Endothelial cell of umbilical vein (primary cell): ENCODE results near the gene IL20. TPM values are rescaled to one million over a fixed set of nuclear protein-coding genes. Genes with fewer than 3 reads are reported as not detected.

Source experiments
- BruUV-seq: library from RNA; stranded (reverse); fragments of 400-500 nt; replicated peaks from 2 replicates; lab custom pipeline; 2021; lab: Mats Ljungman, UMichigan
- CTCF ChIA-PET: fragments of 300-600, 350-600 bp; sonication (Branson Sonifier 250); formaldehyde crosslinking; loops from one replicate; lab custom pipeline; 2021; ENCODE audit warnings: antibody characterized with exemption, inconsistent platforms; lab: Charles Lee
- POLR2A ChIA-PET: fragments of 300-600, 350-600 bp; sonication (Branson Sonifier 250); formaldehyde crosslinking; loops from one replicate; lab custom pipeline; 2021; ENCODE audit warnings: antibody characterized with exemption, inconsistent platforms; lab: Charles Lee
- DNase-seq: peaks from one replicate; pipeline ENCODE4 v3.0.0-alpha.2; 2011; ENCODE audit warnings: low read depth, low spot score
- FAIRE-seq: peaks from 2 replicates; lab custom pipeline; 2011; peaks lifted over from hg19 to GRCh38; lab: Jason Lieb, UNC
- H2AFZ ChIP-seq: 2 replicates; pipeline ENCODE4 v1.6.0; 2012; ENCODE audit warnings: low read depth, low read length, control low read depth, inconsistent platforms
- H3K27ac ChIP-seq: 2 replicates; pipeline ENCODE4 v1.5.1; 2011; ENCODE audit warnings: low read depth, mild to moderate bottlenecking, control low read depth, low read length, moderate library complexity; ENCODE audit not compliant: insufficient read depth
- H3K27me3 ChIP-seq, 2 experiments: 2 replicates each; pipeline versions ENCODE4 v1.6.0 to v1.6.1; 2011; ENCODE audit warnings: low read length in 2 of 2, mixed read lengths in 1 of 2; ENCODE audit not compliant: control insufficient read depth in 2 of 2, insufficient read depth in 2 of 2
- H3K36me3 ChIP-seq, 2 experiments: 2 replicates in 1 of 2; 3 replicates in 1 of 2; pipeline ENCODE4 v1.5.1; 2011; ENCODE audit warnings: low read length in 2 of 2, mild to moderate bottlenecking in 1 of 2, moderate library complexity in 1 of 2; ENCODE audit not compliant: control insufficient read depth in 2 of 2, insufficient read depth in 2 of 2; ENCODE audit errors: extremely low read depth in 1 of 2
- H3K4me1 ChIP-seq: 3 replicates; pipeline ENCODE4 v1.5.1; 2011; ENCODE audit warnings: mild to moderate bottlenecking, low read length; ENCODE audit not compliant: control insufficient read depth, insufficient read depth; ENCODE audit errors: extremely low read depth
- H3K4me2 ChIP-seq: 2 replicates; pipeline ENCODE4 v1.6.1; 2011; ENCODE audit warnings: low read length, control low read depth, mixed read lengths; ENCODE audit not compliant: insufficient read depth
- H3K4me3 ChIP-seq, 3 experiments: fragments of 200-600 bp in 1 of 3; sonication (generic), shearing (Covaris generic) in 1 of 3; replicated peaks in 1 of 3; 2 replicates each; pipeline ENCODE4 v1.5.1; 2011 to 2016; ENCODE audit warnings: control low read depth in 3 of 3, low read length in 3 of 3, mild to moderate bottlenecking in 2 of 3, inconsistent platforms in 1 of 3, low read depth in 1 of 3, moderate library complexity in 1 of 3; ENCODE audit not compliant: insufficient read depth in 1 of 3
- H3K79me2 ChIP-seq: 2 replicates; pipeline ENCODE4 v1.6.0; 2012; ENCODE audit warnings: low read length, inconsistent platforms; ENCODE audit not compliant: control insufficient read depth, insufficient read depth
- H3K9ac ChIP-seq: replicated peaks from 2 replicates; pipeline ENCODE3; 2011; ENCODE audit warnings: low read length, control low read depth; ENCODE audit not compliant: insufficient read depth; ENCODE audit errors: extremely low read depth
- H3K9me1 ChIP-seq: replicated peaks from 3 replicates; pipeline ENCODE4 v1.6.0; 2011; ENCODE audit warnings: mild to moderate bottlenecking, low read length; ENCODE audit not compliant: control insufficient read depth, insufficient read depth; ENCODE audit errors: extremely low read depth
- H3K9me3 ChIP-seq: replicated peaks from 2 replicates; pipeline ENCODE4 v1.5.1; 2012; ENCODE audit warnings: low read length, inconsistent platforms; ENCODE audit not compliant: control insufficient read depth, insufficient read depth
- H4K20me1 ChIP-seq: replicated peaks from 2 replicates; pipeline ENCODE3; 2011; ENCODE audit warnings: mild to moderate bottlenecking, low read length; ENCODE audit not compliant: control insufficient read depth, insufficient read depth; ENCODE audit errors: extremely low read depth
- EZH2 ChIP-seq: IDR thresholded peaks from 2 replicates; pipeline ENCODE4 v1.6.1; 2012; ENCODE audit warnings: borderline replicate concordance, low read depth, mild to moderate bottlenecking, moderate library complexity, low read length, inconsistent platforms; ENCODE audit not compliant: severe bottlenecking
- FOS ChIP-seq: IDR thresholded peaks from 2 replicates; pipeline ENCODE4 v1.6.1; 2011; ENCODE audit warnings: mild to moderate bottlenecking, low read length, moderate library complexity, borderline replicate concordance; ENCODE audit not compliant: insufficient read depth
- GATA2 ChIP-seq: IDR thresholded peaks from 2 replicates; pipeline ENCODE4 v1.7.0; 2011; ENCODE audit warnings: low read depth, mild to moderate bottlenecking, moderate library complexity, mixed read lengths, low read length; ENCODE audit not compliant: insufficient read length, insufficient read depth
- JUN ChIP-seq: IDR thresholded peaks from 2 replicates; pipeline ENCODE4 v1.6.1; 2011; ENCODE audit warnings: borderline replicate concordance, low read depth; ENCODE audit not compliant: insufficient read length, insufficient read depth
- MAX ChIP-seq: IDR thresholded peaks from 2 replicates; pipeline ENCODE4 v1.6.1; 2011; ENCODE audit not compliant: insufficient read depth, insufficient read length
- MYC ChIP-seq: IDR thresholded peaks from one replicate; pipeline ENCODE4 v1.6.1; 2011; ENCODE audit warnings: mild to moderate bottlenecking, low read depth, low read length
- POLR2A ChIP-seq: IDR thresholded peaks from 2 replicates; pipeline ENCODE4 v1.6.1; 2012; ENCODE audit warnings: low read depth, mild to moderate bottlenecking, control low read depth, low read length
- POLR2AphosphoS5 ChIP-seq: IDR thresholded peaks from 2 replicates; pipeline ENCODE4 v1.6.1; 2012; ENCODE audit warnings: low read depth, mild to moderate bottlenecking, control low read depth, low read length, moderate library complexity; ENCODE audit not compliant: insufficient read depth
- dilution Hi-C: fragments of 300-500 bp; cut with MboI; formaldehyde crosslinking; loops from one replicate; pipeline ENCODE4 v1.15.0; 2019; ENCODE audit warnings: low sequenced_read_pairs; ENCODE audit not compliant: extremely low pct_ligation_motif_present
- intact Hi-C: fragments of 100-400 bp; cut with micrococcal nuclease; formaldehyde crosslinking; loops from one replicate; pipeline ENCODE4 v1.10.0; 2022
- polyA plus RNA-seq, 4 experiments: library from polyadenylated mRNA; depleted of rRNA in 3 of 4; stranded (reverse) in 3 of 4; unstranded in 1 of 4; fragments of >200 nt; gene quantifications; 2 replicates each; pipeline versions ENCODE4 v1.2.1 to v1.2.3, GENCODE V29; 2011 to 2012; ENCODE audit warnings: missing spikeins in 1 of 4
- total RNA-seq: library from RNA; stranded (reverse); gene quantifications from 2 replicates; pipeline ENCODE4 v1.2.3, GENCODE V29; 2021
- TF ChIP-seq, protein P1 (sequence below), 2 donors: IDR thresholded peaks; 1 replicate in 1 of 2; 2 replicates in 1 of 2; pipeline ENCODE4 v1.5.1; 2011; ENCODE audit warnings: low read length in 2 of 2, mild to moderate bottlenecking in 2 of 2, moderate library complexity in 2 of 2, control low read depth in 1 of 2, inconsistent platforms in 1 of 2, low read depth in 1 of 2; ENCODE audit not compliant: insufficient read depth in 1 of 2; ENCODE audit errors: extremely low read depth in 1 of 2

The IL20 gene
- total and polyA plus RNA-seq, 2 donors (not counting 3 experiments of a cell fraction or from before 2014, with no cell fraction given): not detected

- Histone ChIP-seq H3K4me3 (no peak overlapping the region), H4K20me1 (no peaks in the 10 kb centered on the region), H3K36me3 (no peaks in the 10 kb centered on the region), H2AFZ (no peak overlapping the region), H3K9me1 (no peaks in the 10 kb centered on the region), H3K27me3 (peaks cover 0 to 3% of the 10 kb centered on the region in 2 experiments), H3K4me1 (no peaks in the 10 kb centered on the region), H3K27ac (no peak overlapping the region), H3K79me2 (no peaks in the 10 kb centered on the region), H3K4me2 (no peak overlapping the region), H3K9me3 (no peaks in the 10 kb centered on the region), H3K9ac (no peak overlapping the region)
- intact Hi-C loops (no loop called here), dilution Hi-C loops (no loop called here)
- DNase-seq (no peak), FAIRE-seq (no peak)
- TF ChIP-seq, protein P1, sequence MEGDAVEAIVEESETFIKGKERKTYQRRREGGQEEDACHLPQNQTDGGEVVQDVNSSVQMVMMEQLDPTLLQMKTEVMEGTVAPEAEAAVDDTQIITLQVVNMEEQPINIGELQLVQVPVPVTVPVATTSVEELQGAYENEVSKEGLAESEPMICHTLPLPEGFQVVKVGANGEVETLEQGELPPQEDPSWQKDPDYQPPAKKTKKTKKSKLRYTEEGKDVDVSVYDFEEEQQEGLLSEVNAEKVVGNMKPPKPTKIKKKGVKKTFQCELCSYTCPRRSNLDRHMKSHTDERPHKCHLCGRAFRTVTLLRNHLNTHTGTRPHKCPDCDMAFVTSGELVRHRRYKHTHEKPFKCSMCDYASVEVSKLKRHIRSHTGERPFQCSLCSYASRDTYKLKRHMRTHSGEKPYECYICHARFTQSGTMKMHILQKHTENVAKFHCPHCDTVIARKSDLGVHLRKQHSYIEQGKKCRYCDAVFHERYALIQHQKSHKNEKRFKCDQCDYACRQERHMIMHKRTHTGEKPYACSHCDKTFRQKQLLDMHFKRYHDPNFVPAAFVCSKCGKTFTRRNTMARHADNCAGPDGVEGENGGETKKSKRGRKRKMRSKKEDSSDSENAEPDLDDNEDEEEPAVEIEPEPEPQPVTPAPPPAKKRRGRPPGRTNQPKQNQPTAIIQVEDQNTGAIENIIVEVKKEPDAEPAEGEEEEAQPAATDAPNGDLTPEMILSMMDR (IDR thresholded peaks at IDR 0.05; ENCODE audit: extremely low read depth in 1 of 2, insufficient read depth in 1 of 2, low read depth in 1 of 2, low read length in 2 of 2): no peak
- no peak for TF ChIP-seq GATA2
- no peak for TF ChIP-seq MYC
- no peak for TF ChIP-seq POLR2A
- no peak for TF ChIP-seq MAX
- no peak for TF ChIP-seq POLR2AphosphoS5
- TF ChIP-seq FOS: no peak
- TF ChIP-seq JUN: no peak
- no peak for TF ChIP-seq EZH2
- no TSS peak for BruUV-seq
- ChIA-PET POLR2A (no interaction called here), CTCF (interaction anchor here (1.2 kb wide), 1 partner anchor 212 kb away, joined by 3 read pairs; the partner anchor contains the start of gene DYRK3)
Observed at GRCh38 chr1:206847337-206847834, 18.0 kb upstream of the IL20 start.
